RPMI8226 (cell line): ENCODE results near the gene RASAL3.

ENCODE experiments used
- DNase-seq: peaks from one replicate; pipeline ENCODE4 v3.0.0-alpha.2; 2015

RASAL3 gene

DNA sequence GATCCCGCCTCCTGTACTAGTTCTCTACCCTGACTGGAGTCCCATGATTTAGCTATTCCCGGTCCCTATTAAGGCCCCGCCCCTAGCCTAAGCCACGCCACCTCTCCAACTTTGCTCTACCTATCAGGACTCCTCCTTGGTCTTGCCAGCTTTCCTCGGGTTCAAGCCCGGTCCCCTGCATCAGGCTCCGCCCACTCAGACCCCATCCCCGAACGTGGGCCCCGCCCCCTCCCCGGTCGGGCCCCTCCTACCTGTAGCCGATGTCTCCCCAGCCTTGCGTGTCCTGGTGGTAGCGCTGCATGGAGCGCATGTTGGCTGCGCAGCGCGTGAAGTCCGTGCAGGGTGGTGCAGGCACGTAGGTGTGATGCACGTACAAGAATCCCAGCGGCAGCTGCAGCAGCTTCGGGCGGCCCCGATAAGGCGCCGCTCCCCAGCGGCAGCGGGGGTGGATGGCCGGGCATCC is 7.3 kb upstream of the RASAL3 start:
- no peak for DNase-seq

DNA sequence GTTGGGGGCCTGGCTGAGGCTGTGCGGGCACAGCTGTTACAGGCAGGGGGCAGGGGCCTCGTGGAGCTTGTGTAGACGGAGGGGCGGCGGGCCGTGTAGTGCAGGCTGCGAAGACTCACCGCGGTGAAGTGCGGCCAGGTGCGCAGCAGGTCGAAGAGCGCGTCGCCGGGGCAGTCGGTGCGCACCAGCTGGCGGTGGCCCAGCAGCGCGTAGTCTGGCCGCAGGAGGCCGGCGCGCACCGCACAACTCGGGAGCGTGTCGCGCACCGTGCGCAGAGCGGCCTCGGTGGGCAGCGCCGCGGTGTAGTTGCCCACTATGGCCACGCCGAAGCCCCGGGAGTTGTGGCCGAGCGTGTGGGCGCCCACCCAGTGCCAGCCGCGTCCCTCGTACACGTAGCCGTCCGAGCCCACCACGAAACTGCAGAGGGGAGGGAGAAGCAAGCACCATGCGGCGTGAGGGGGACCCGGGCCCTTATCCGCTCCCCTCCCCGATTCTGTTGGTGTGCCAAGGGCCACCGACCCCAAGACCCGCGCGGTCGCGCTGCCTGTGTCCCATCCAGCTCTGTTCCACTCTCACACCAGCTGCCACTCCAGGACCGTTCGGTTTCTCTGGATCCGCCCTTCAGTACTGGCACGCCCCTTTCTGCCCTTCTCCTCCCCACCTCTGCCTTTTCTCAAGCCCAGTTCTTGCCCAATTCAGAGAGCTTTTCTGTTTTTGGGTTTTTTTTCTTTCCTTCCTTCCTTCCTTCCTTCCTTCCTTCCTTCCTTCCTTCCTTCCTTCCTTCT is 5.4 kb upstream of the RASAL3 start:
- DNase-seq: peak; percentile 78

GRCh38 chr19:15468675-15469512 is 4.5 kb upstream of the RASAL3 start:
- DNase-seq: no peak

GRCh38 chr19:15467734-15468214 is 3.4 kb upstream of the RASAL3 start:
- no peak for DNase-seq

DNA sequence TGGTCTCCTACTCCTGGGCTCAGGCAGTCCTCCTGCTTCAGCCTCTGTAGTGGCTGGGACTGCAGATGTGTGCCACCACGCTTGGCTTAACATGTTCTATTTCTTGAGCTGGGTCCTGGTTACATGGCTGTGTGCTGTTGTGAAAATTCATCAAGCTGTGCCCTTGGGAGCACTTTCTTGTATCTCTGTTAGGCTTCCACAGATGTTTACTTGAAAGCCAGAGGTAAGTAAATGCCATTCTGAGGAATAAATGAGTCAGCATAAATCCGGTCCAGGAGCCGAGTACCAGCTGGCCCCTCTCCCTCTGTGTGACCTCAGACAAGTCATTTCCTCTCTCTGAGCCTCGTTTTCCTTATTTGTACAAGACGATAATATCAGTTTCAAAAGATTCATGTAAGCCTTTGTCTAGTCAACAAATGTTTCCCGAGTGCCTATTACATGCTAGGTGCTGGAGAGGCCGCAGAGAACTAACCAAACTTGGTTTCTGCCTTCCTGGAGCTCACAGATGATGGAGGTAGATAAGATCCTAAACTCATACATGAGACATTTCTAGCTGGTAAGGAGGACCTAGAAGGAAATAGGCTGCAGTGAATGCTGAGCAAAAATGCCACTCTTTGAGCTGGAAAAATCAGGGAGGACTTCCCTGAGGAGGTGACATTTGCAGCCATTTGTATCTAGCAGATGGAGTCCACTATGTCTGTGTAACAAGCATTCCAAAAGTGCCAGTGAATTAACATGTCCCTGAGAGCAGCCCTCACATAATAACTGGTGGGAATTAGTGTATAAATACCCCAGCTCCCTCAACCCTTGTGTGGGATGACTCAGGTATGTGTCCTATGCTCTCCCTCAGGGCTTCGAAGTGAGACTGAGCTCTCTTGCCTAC is 2.7 kb upstream of the RASAL3 start:
- peak; percentile 90 for DNase-seq

- peak; percentile 74 for DNase-seq
Observed at GRCh38 chr19:15463861-15464371, 428 bp downstream of the RASAL3 start.

DNA sequence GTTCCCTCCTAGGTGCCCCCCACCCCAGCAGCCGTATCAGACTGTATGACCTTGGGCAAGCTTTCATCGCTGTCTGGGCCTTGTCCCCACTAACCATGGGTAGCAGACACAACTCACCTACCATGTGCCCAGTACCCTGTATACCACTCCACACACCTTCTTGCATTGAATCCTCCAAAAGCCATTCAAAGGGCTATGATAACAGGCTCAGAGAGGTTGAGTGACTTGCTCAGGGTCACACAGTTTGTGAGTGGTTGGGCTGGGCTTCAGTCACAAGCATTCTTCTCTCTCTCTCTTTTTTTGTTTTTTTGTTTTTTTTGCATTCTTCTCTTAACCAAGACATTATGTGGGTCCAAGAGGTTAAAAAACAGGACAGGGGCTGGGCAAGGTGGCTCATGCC is 2.6 kb downstream of the RASAL3 start:
- no peak for DNase-seq

DNA sequence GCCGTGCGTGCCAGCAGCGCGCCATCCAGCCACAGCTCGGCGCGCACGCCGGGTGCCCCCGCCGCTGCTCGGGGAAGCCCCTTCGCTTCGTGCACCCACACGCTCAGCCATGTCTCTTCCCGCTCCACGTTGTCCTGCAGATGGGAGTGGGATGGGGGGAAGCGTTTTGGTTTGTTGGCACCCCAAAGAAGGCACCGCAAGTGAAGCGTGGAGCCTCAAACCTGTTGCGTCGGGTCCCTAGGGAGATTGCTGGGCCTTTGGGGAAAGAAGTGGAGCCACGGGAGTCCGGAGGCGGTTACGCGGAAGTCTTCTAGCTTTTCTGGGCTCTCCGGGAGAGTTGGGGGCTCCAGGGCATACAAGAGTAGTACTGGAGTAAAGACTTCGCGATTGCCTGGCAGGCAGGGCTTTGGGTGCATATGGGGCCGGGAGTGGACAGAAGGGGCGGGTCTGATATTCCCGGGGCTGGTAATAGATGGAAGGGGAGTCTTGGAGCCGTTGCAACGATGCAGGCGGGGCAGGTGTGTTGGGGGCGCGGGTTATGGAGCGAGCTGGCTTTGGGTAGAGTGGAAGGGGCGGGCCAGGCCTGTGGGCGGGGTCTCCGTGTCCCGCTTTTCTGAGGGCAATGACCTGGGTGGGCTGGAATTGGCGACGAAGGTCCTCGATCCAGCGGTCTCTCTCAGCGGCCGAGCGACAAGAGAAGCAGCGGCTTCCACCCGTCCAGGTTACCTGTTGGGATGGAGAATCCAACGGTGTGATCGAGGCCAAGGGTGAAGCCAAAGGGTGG is 6.5 kb downstream of the RASAL3 start:
- no peak for DNase-seq

DNA sequence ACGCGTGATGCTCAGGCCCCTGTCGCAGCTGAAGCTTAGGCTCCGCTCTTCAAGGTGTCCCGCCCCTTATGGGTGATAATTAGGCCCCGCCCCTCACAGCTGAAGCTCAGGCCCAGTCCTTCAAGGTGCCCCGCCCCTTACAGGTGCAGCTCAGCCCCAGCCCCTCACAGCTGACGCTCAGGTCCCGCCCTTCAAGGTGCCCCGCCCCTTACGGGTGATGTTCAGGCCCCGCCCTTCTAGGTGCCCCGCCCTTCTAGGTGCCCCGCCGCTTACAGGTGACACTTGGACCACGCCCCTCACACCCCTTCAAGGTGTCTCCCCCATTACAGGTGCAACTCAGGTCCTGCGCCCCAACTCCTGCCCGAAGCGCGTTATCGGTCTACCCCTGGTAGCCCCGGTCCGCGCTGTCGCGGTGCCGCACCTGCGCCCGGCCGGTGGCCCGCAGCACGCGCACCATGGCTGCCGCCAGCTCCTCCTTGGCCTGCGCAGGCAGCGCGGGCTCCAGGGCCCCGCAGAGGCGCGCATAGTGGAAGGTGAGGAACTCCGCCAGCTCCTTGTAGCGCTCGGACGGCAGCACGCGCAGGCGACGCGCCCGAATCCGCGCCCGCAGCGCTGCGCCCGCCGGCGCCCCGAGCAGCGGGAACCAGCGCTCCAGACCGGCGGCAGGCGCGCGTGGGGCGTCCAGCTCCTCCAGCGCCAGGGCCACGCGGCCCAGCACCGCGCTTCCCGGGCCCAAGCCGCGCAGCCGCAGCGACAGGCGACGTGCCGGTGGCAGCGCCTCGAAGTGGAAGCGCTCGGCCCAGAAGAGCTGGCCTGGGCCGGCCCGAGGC is 7.3 kb downstream of the RASAL3 start:
- DNase-seq: no peak

DNA sequence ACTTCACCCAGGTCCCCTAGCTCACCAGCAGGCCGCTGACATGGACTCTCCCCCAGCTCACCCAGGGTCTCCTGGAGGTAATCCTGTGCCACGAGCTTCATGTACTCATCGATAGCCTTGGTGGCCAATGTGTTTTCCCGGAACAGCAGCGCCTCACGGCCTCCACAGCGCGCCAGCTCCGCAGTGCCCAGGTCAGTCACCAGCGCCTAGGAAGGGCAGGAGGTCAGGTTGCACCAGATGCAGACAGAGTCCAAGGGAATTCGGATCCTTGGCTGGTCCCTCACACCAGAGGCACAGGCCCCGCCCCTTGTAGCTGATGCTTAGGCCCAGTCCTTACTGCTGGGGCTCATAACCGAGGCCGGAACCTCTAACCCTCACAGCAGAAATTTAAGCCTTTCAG is 7.9 kb downstream of the RASAL3 start:
- no peak for DNase-seq

DNA sequence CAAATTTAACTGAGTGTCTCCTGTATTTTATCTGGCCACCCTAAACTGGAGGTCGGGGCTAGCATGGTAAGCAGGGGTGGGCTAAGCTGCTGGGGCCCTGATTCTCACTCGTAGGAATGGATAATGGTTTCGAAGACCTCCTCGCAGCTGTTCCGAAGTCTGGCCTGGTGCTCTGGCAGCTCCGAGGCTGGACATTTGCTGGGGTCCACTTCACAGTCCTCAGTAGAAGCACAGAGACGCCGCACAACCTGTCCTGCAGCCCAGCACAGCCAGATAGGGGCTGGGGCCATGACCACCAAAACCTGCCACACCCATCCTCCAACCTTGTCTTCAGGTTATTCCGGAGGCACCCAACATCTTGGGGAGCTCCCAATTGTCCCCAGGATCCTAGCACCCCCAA is 8.3 kb downstream of the RASAL3 start:
- no peak for DNase-seq

GRCh38 chr19:15453906-15454860 is 10.2 kb downstream of the RASAL3 start:
- no peak for DNase-seq

DNA sequence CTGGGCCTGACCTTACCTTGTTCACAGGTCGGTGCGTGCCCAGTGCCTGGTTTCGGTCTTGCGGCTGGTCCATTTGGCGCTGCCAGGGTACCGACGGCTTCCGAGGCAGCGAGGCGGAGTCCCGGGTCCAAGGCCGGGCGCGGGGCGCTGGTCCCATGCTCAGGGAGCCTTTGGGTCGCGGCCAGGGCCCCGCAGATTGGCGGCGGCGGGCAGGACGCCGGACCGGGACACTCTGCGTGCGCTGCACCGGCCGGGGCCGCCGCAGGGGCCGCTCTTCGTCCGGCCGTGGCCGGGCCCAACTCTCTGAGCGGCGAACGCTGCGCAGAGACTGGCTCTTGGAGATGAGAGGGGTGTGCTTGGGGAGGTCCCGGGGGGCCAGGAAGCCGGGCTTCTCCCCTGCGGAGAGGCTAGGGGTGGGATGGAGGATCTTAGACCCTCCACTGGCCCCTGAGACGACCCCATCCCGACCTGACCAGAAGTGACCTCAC is 11.2 kb downstream of the RASAL3 start:
- DNase-seq: no peak

- DNase-seq: no peak
Observed at GRCh38 chr19:15452111-15453047, 12.0 kb downstream of the RASAL3 start.

DNA sequence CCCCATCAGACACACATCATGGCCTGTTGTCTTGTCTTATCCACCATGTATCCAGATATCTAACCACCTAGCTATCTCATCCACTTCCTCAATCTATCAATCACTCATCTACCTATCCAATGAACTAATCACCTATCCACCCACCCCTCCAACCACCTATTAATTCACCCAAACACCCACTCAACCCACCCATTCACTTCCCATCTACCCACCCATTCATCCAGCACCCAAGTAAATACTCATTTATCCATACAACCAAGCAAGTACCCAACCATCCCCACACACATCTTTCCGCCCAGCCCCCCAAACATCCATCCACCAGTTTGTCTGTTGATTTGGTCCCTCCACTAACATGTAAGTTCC is 13.8 kb downstream of the RASAL3 start:
- DNase-seq: no peak

GRCh38 chr19:15449620-15450527 is 14.5 kb downstream of the RASAL3 start, which contains the start of gene WIZ:
Gene WIZ (minus strand): TSS chr19:15449956. CDS start chr19:15448307, 1,649 bp downstream.
- peak; percentile 85 for DNase-seq
